Measurements from ENCODE around the gene STEAP4. TPM values are rescaled to one million over a fixed set of nuclear protein-coding genes. Genes with fewer than 3 reads are reported as not detected.
"Not testable (repeated sequence)": the region's sequence is repeated elsewhere in the genome, so short reads cannot be mapped to it uniquely, and the experiment has no call there.

STEAP4 gene
- total and polyA plus RNA-seq, 3 donors from 2014 or later = 15.2 to 27.1 (median 16.2) TPM

GRCh38 chr7:88259656-88260380 lies 46.9 kb downstream of the STEAP4 start:
- DNase-seq = no peak
- no peaks in the 10 kb centered on the region for H3K27me3 ChIP-seq
- 67 to 71% methylated on average over 2 of the region's 2 CpGs for WGBS, 2 donors
- intact Hi-C loops (cut with DNase I; ENCODE audit: low total_unique reads) = no loop called here
- H3K27ac ChIP-seq = no peak overlapping the region
- peaks cover 5% of the 10 kb centered on the region for H3K4me1 ChIP-seq
- no peaks in the 10 kb centered on the region for H3K9me3 ChIP-seq
- TF ChIP-seq CTCF (IDR thresholded peaks at IDR 0.05) = no peak
- no peak for TF ChIP-seq POLR2A (IDR thresholded peaks at IDR 0.05)
- H3K36me3 ChIP-seq (ENCODE audit: low read depth, missing control alignments) = no peaks in the 10 kb centered on the region
- H3K4me3 ChIP-seq = no peak overlapping the region

DNA sequence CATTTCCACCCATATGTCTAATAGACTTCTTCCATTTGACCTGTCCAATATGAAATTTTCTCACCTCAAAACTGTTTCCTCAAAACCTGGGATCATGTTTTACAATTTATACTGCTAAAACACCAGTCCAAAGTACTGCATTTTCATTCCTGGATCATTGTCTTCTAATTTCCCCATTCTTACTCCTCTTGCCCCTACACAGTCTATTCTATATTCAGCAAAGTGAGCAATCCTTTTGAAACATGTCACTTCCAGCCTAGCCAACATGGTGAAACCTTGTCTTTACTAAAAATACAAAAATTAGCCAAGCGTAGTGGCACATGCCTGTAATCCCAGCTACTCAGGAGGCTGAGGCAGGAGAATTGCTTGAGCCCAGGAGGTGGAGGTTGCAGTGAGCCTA lies 48.4 kb downstream of the STEAP4 start:
- H3K4me3 ChIP-seq; H3K9me3 ChIP-seq; H3K27ac ChIP-seq; DNase-seq; H3K27me3 ChIP-seq; intact Hi-C loops (cut with DNase I; ENCODE audit: low total_unique reads); H3K4me1 ChIP-seq; H3K36me3 ChIP-seq (ENCODE audit: low read depth, missing control alignments): not testable (repeated sequence)
- 100% methylated on average over 1 of the region's 1 CpG for WGBS, 2 donors

DNA sequence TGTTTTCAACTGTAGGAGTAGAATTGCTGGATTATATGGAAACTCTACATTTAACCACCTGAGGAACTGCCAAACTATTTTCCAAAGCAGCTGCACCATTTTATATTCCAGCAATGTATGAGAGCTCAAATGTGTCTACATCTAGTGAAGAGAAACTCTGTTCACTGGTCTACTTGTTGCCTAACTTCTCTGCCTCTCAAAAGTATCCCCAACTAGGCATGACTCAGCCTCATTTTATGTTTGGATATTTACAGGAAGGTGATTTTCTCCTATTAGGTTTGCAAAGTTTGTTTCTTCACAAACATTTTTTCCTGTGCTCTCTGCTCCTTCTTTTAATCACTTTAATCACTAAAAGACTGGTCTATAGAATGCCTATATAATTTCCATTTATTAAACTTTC lies 49.8 kb downstream of the STEAP4 start:
- intact Hi-C loops (cut with DNase I; ENCODE audit: low total_unique reads) = no loop called here
- no peak overlapping the region for H3K27ac ChIP-seq
- H3K27me3 ChIP-seq = no peaks in the 10 kb centered on the region
- H3K9me3 ChIP-seq = no peaks in the 10 kb centered on the region
- no peaks in the 10 kb centered on the region for H3K4me1 ChIP-seq
- no peaks in the 10 kb centered on the region for H3K36me3 ChIP-seq (ENCODE audit: low read depth, missing control alignments)
- DNase-seq = no peak
- TF ChIP-seq CTCF (IDR thresholded peaks at IDR 0.05) = no peak
- TF ChIP-seq POLR2A (IDR thresholded peaks at IDR 0.05) = no peak
- H3K4me3 ChIP-seq = no peak overlapping the region

GRCh38 chr7:88254721-88255424 lies 51.8 kb downstream of the STEAP4 start:
- Histone ChIP-seq H3K4me3 (no peak overlapping the region), H3K27me3 (no peaks in the 10 kb centered on the region), H3K9me3 (no peaks in the 10 kb centered on the region), H3K36me3 (ENCODE audit: low read depth, missing control alignments) (no peaks in the 10 kb centered on the region), H3K4me1 (no peaks in the 10 kb centered on the region), H3K27ac (no peak overlapping the region)
- no peak for DNase-seq
- intact Hi-C loops (cut with DNase I; ENCODE audit: low total_unique reads) = no loop called here
- WGBS, 2 donors = 100% methylated on average over 2 of the region's 2 CpGs; no CpG with 5 or more reads in 1 of the 2 donors
- no peak for TF ChIP-seq POLR2A (IDR thresholded peaks at IDR 0.05)
- no peak for TF ChIP-seq CTCF (IDR thresholded peaks at IDR 0.05)

DNA sequence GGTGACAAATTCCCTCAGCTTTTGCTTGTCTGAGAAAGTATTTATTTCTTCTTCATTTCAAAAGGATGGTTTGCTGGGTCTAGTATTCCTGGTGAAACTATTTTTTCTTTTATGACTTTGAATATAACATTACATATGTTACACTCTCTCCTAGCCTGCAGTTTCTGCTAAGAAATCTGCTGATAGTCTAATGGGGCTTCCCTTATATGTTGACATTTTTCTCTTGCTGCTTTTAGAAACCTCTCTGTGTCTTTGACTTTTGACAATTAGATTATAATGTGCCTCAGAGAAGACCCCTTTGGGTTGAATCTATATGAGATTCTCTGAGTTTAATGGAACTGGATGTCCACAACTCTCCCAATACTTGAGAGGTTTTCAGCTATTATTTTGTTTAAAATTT lies 53.1 kb downstream of the STEAP4 start:
- Histone ChIP-seq H3K4me1 (no peaks in the 10 kb centered on the region), H3K27me3 (no peaks in the 10 kb centered on the region), H3K27ac (no peak overlapping the region), H3K9me3 (no peaks in the 10 kb centered on the region), H3K36me3 (ENCODE audit: low read depth, missing control alignments) (no peaks in the 10 kb centered on the region), H3K4me3 (no peak overlapping the region)
- TF ChIP-seq POLR2A (IDR thresholded peaks at IDR 0.05) = no peak
- no peak for TF ChIP-seq CTCF (IDR thresholded peaks at IDR 0.05)
- intact Hi-C loops (cut with DNase I; ENCODE audit: low total_unique reads) = no loop called here
- no peak for DNase-seq

Measured in testis (tissue), 3 donors.